A549 (cell line): Measurements from ENCODE around the gene AKTIP.

ENCODE experiments used
- HDAC2 ChIP-seq: fragments of 200-600 bp; sonication (generic); IDR thresholded peaks from 2 replicates; pipeline ENCODE4 v1.6.1; 2016
- POLR2A ChIP-seq: IDR thresholded peaks from 2 replicates; pipeline ENCODE4 v1.6.1; 2012; ENCODE audit warnings: mild to moderate bottlenecking, low read length
- RAD21 ChIP-seq, 2 experiments: fragments of >200 bp in 1 of 2; sonication (Bioruptor Twin) in 1 of 2; formaldehyde crosslinking in 1 of 2; IDR thresholded peaks in 1 of 2; conservative IDR thresholded peaks in 1 of 2; 2 replicates in 1 of 2; 3 replicates in 1 of 2; pipeline ENCODE4 v1.6.1; 2012 to 2018; ENCODE audit warnings: inconsistent platforms in 1 of 2
- TFCP2L1 ChIP-seq: fragments of 250-450 bp; sonication (Bioruptor Pico); IDR thresholded peaks from 2 replicates; pipeline ENCODE4 v1.5.0; 2021; ENCODE audit warnings: mild to moderate bottlenecking
- TF ChIP-seq, protein P1 (sequence below): fragments of >200 bp; sonication (Bioruptor Twin); formaldehyde crosslinking; IDR thresholded peaks from 3 replicates; pipeline ENCODE4 v1.5.1; 2016
- TF ChIP-seq, protein P2 (sequence below): fragments of 450-650 bp; IDR thresholded peaks from 2 replicates; pipeline ENCODE4 v1.6.1; 2014; ENCODE audit warnings: antibody characterized with exemption

DNA sequence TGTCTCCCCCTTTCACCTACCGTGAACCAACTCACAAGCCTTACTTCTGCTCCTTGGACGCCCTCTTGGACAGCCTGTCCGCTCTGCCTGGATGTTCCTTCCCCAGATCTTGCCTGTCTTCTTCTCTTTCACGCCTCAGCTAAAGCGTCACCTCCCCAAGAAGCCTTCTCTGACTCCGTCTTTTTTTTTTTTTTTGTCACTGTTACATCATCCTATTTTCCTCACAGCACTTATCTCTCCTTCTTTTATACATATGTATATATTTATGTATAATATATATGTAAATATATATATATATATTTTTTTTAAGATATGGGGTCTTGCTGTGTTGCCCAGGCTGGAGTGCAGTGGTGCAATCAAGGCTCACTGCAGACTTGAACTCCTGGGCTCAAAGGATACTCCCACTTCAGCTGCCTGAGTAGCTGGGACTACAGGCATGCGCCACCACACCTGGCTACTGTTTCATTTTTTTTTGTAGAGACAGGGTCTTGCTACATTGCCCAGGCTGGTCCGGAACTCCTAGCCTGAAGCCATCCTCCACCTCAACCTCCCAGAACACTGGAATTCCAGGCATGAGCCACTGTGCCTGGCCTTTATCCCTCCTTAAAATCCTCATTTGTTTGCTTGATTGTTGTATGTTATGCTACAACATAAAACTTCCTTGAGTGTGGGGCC is 16.5 kb upstream of the AKTIP start:
- TF ChIP-seq HDAC2 (no peak), TFCP2L1 (CRISPR knock-in tag) (no peak), RAD21 (conservative IDR thresholded peaks at IDR 0.05 in 1 of 2, IDR thresholded peaks at IDR 0.05 in 1 of 2) (no peak), POLR2A (no peak)
- TF ChIP-seq, protein P1, sequence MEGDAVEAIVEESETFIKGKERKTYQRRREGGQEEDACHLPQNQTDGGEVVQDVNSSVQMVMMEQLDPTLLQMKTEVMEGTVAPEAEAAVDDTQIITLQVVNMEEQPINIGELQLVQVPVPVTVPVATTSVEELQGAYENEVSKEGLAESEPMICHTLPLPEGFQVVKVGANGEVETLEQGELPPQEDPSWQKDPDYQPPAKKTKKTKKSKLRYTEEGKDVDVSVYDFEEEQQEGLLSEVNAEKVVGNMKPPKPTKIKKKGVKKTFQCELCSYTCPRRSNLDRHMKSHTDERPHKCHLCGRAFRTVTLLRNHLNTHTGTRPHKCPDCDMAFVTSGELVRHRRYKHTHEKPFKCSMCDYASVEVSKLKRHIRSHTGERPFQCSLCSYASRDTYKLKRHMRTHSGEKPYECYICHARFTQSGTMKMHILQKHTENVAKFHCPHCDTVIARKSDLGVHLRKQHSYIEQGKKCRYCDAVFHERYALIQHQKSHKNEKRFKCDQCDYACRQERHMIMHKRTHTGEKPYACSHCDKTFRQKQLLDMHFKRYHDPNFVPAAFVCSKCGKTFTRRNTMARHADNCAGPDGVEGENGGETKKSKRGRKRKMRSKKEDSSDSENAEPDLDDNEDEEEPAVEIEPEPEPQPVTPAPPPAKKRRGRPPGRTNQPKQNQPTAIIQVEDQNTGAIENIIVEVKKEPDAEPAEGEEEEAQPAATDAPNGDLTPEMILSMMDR, result no peak
- TF ChIP-seq, protein P2, sequence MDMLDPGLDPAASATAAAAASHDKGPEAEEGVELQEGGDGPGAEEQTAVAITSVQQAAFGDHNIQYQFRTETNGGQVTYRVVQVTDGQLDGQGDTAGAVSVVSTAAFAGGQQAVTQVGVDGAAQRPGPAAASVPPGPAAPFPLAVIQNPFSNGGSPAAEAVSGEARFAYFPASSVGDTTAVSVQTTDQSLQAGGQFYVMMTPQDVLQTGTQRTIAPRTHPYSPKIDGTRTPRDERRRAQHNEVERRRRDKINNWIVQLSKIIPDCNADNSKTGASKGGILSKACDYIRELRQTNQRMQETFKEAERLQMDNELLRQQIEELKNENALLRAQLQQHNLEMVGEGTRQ, result no peak
